GM12874 (cell line): ENCODE results near the gene OR6Y1.

ENCODE experiments used
- CTCF ChIP-seq: IDR thresholded peaks from 2 replicates; pipeline ENCODE4 v1.5.1; 2011; ENCODE audit warnings: low read depth, mild to moderate bottlenecking, control low read depth, low read length, moderate library complexity; ENCODE audit not compliant: insufficient read depth

OR6Y1 gene

GRCh38 chr1:158506369-158506987 is 47.7 kb downstream of the OR6Y1 start:
- peak; percentile 64 for TF ChIP-seq CTCF

DNA sequence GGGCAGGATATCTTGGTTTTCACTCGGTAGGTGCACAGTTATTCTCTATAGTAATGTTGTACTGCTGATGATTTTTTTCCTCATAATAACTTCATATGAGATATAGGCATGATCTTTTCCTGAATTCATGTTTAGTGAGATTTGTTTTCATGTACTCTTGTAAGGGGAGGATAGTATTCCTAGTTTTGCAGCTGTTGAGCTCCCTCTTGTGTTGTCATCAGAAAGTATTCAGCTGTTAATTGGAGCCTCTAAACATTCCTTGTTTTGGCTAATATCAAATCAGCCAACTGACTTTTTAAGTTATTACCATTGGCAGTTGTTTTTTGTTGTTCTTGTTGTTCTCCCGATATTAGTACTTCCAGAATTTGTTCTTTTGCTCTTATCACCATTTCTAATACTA is 57.8 kb downstream of the OR6Y1 start:
- TF ChIP-seq CTCF: peak; percentile 25; the same call in 1 of the 2 replicates

GRCh38 chr1:158494796-158495195 is 59.4 kb downstream of the OR6Y1 start:
- no peak for TF ChIP-seq CTCF
